Suprapubic skin (tissue), 4 donors: ENCODE data around the gene OR12D1. TPM values are rescaled to one million over a fixed set of nuclear protein-coding genes. Genes with fewer than 3 reads are reported as not detected.

ENCODE experiments used
- DNase-seq, 2 donors: peaks; one replicate each; pipeline ENCODE4 v3.0.0-alpha.2; 2019; ENCODE audit warnings: low spot score in 2 of 2
- H3K27ac ChIP-seq: fragments of 200-600 bp; sonication (generic); one replicate; pipeline ENCODE4 v1.5.1; 2019
- H3K27me3 ChIP-seq: fragments of 200-600 bp; sonication (generic); one replicate; pipeline ENCODE4 v1.5.1; 2019
- H3K36me3 ChIP-seq: fragments of 200-600 bp; sonication (generic); one replicate; pipeline ENCODE4 v1.5.1; 2019
- H3K4me1 ChIP-seq: fragments of 200-600 bp; sonication (generic); one replicate; pipeline ENCODE4 v1.5.1; 2019
- H3K4me3 ChIP-seq: fragments of 200-600 bp; sonication (generic); one replicate; pipeline ENCODE4 v1.5.1; 2019; ENCODE audit warnings: mild to moderate bottlenecking
- H3K9me3 ChIP-seq: fragments of 200-600 bp; sonication (generic); one replicate; pipeline ENCODE4 v1.5.1; 2019
- EP300 ChIP-seq: sonication (generic); formaldehyde crosslinking; IDR thresholded peaks from one replicate; pipeline ENCODE4 v1.6.1; 2017; ENCODE audit warnings: antibody characterized with exemption
- POLR2A ChIP-seq, 2 donors: fragments of 450-650 bp; IDR thresholded peaks; one replicate each; pipeline ENCODE4 v1.6.1; 2017; ENCODE audit warnings: antibody characterized with exemption in 2 of 2, mild to moderate bottlenecking in 2 of 2, moderate library complexity in 2 of 2
- POLR2AphosphoS5 ChIP-seq, 3 donors: sonication (generic); formaldehyde crosslinking; IDR thresholded peaks; one replicate each; pipeline ENCODE4 v1.6.1; 2017; ENCODE audit warnings: antibody characterized with exemption in 3 of 3
- WGBS: methylation state at CpG from one replicate; pipeline ENCODE4 v1.1.5; 2018; 5-methylcytosine and 5-hydroxymethylcytosine counted together
- total RNA-seq, 4 donors: library from RNA; depleted of rRNA; stranded (reverse); fragments of >200 nt; gene quantifications; one replicate each; pipeline ENCODE4 v1.1.0, GENCODE V29; 2016
- TF ChIP-seq, protein P1 (sequence below), 2 donors: fragments of 200-600 bp in 1 of 2; fragments of 450-650 bp in 1 of 2; sonication (generic) in 1 of 2; IDR thresholded peaks; one replicate each; pipeline ENCODE4 v1.5.1; 2016 to 2019; ENCODE audit warnings: antibody characterized with exemption in 2 of 2, mild to moderate bottlenecking in 1 of 2, moderate library complexity in 1 of 2

OR12D1 gene
- total RNA-seq = not detected

- Histone ChIP-seq H3K27ac (no peak within 1 kb of the TSS), H3K27me3 (no peaks in the 10 kb centered on the region), H3K4me1 (no peaks in the 10 kb centered on the region), H3K9me3 (no peaks in the 10 kb centered on the region), H3K36me3 (no peaks in the 10 kb centered on the region), H3K4me3 (no peak within 1 kb of the TSS)
- TF ChIP-seq POLR2AphosphoS5 (IDR thresholded peaks at IDR 0.05) = no peak
- TF ChIP-seq POLR2A (IDR thresholded peaks at IDR 0.05) = no peak
- TF ChIP-seq, protein P1, sequence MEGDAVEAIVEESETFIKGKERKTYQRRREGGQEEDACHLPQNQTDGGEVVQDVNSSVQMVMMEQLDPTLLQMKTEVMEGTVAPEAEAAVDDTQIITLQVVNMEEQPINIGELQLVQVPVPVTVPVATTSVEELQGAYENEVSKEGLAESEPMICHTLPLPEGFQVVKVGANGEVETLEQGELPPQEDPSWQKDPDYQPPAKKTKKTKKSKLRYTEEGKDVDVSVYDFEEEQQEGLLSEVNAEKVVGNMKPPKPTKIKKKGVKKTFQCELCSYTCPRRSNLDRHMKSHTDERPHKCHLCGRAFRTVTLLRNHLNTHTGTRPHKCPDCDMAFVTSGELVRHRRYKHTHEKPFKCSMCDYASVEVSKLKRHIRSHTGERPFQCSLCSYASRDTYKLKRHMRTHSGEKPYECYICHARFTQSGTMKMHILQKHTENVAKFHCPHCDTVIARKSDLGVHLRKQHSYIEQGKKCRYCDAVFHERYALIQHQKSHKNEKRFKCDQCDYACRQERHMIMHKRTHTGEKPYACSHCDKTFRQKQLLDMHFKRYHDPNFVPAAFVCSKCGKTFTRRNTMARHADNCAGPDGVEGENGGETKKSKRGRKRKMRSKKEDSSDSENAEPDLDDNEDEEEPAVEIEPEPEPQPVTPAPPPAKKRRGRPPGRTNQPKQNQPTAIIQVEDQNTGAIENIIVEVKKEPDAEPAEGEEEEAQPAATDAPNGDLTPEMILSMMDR (IDR thresholded peaks at IDR 0.05) = no peak
- no peak for TF ChIP-seq EP300
- no peak for DNase-seq
These were observed at the start of gene OR12D1 for GRCh38 chr6:29414588-29414987. Gene OR12D1, plus strand, starts transcription at chr6:29414928.

GRCh38 chr6:29368765-29369164, 46.0 kb upstream of the OR12D1 start, which contains the start of gene OR5V1:
Gene OR5V1, minus strand, starts transcription at chr6:29368865. Its CDS starts 12,670 bp downstream, at chr6:29356195.
- no peak for DNase-seq
- H3K27ac ChIP-seq = no peak within 1 kb of the TSS
- H3K27me3 ChIP-seq = no peaks in the 10 kb centered on the region
- no peaks in the 10 kb centered on the region for H3K36me3 ChIP-seq
- H3K4me1 ChIP-seq = no peaks in the 10 kb centered on the region
- WGBS = 78% methylated on average over 3 of the region's 3 CpGs
- no peak for TF ChIP-seq POLR2AphosphoS5 (IDR thresholded peaks at IDR 0.05)
- no peak for TF ChIP-seq EP300
- no peak for TF ChIP-seq POLR2A (IDR thresholded peaks at IDR 0.05)
- TF ChIP-seq, protein P1 (IDR thresholded peaks at IDR 0.05) = no peak
- H3K4me3 ChIP-seq = no peak within 1 kb of the TSS
- no peaks in the 10 kb centered on the region for H3K9me3 ChIP-seq

GRCh38 chr6:29375191-29375590, 39.5 kb upstream of the OR12D1 start, which contains the start of gene OR12D3:
Gene OR12D3, minus strand, starts transcription at chr6:29375291. Its CDS starts 4 bp downstream, at chr6:29375287.
- H3K4me3 ChIP-seq = no peak within 1 kb of the TSS
- H3K27me3 ChIP-seq = no peaks in the 10 kb centered on the region
- TF ChIP-seq POLR2AphosphoS5 (IDR thresholded peaks at IDR 0.05) (no peak), EP300 (no peak), POLR2A (IDR thresholded peaks at IDR 0.05) (no peak)
- TF ChIP-seq, protein P1 (IDR thresholded peaks at IDR 0.05) = no peak
- no peaks in the 10 kb centered on the region for H3K9me3 ChIP-seq
- no peak within 1 kb of the TSS for H3K27ac ChIP-seq
- 93% methylated on average over 1 of the region's 1 CpG for WGBS
- DNase-seq = no peak
- no peaks in the 10 kb centered on the region for H3K4me1 ChIP-seq
- no peaks in the 10 kb centered on the region for H3K36me3 ChIP-seq

- DNase-seq = no peak
- no peak overlapping the region for H3K27ac ChIP-seq
- H3K9me3 ChIP-seq = no peaks in the 10 kb centered on the region
- H3K27me3 ChIP-seq = no peaks in the 10 kb centered on the region
- no peaks in the 10 kb centered on the region for H3K4me1 ChIP-seq
- no peaks in the 10 kb centered on the region for H3K36me3 ChIP-seq
- TF ChIP-seq EP300 (no peak), POLR2A (IDR thresholded peaks at IDR 0.05) (no peak), POLR2AphosphoS5 (IDR thresholded peaks at IDR 0.05) (no peak)
- TF ChIP-seq, protein P1 (IDR thresholded peaks at IDR 0.05) = no peak
- H3K4me3 ChIP-seq = no peak overlapping the region
These were observed 38.7 kb upstream of the OR12D1 start for GRCh38 chr6:29376003-29376402.

GRCh38 chr6:29388533-29388932, 26.2 kb upstream of the OR12D1 start:
- H3K4me1 ChIP-seq = no peaks in the 10 kb centered on the region
- TF ChIP-seq POLR2AphosphoS5 (IDR thresholded peaks at IDR 0.05) (no peak), EP300 (no peak), POLR2A (IDR thresholded peaks at IDR 0.05) (no peak)
- TF ChIP-seq, protein P1 (IDR thresholded peaks at IDR 0.05) = no peak
- no peaks in the 10 kb centered on the region for H3K27me3 ChIP-seq
- no peak for DNase-seq
- H3K27ac ChIP-seq = no peak overlapping the region
- H3K9me3 ChIP-seq = no peaks in the 10 kb centered on the region
- H3K4me3 ChIP-seq = no peak overlapping the region
- WGBS = 75% methylated on average over 4 of the region's 4 CpGs
- H3K36me3 ChIP-seq = no peaks in the 10 kb centered on the region
